ENCODE data around the gene TEDC2.

The TEDC2 gene

DNA sequence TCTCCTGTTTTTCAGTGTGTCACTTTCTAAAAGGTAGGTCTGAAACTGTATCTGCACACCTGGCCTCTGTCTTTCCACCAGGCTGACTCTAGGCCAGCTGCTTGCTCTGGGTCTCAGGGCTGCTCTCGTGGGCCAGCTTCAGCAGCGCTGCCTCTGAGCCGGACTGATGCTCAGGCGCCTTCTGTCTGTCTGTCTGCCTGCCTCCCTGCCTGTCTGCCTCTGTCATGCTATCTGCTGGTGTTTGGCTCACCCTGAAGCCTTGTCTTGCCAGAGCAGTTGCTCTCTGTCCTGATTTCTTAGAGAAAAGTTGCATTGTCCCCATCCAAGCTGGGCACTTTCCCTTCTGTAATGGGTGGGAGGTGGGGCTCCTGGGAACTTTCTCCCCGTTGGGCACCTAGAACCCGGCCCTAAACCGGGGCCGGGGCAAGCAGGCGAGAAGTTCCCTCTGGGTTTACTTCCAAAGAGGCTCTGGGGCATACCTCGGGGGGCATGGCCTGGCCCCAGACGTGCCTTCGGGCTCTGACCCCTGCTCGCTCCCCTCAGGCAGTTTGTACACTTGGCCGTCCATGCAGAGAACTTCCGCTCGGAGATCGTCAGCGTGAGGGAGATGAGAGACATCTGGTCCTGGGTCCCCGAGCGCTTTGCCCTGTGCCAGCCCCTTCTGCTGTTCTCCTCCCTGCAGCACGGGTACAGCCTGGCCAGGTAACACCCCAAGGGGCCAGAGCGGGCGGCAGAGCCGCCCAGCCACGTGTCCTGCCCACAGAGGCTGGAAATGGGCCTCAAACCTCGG, 38.0 kb downstream of the TEDC2 start:
- FAIRE-seq = no peak

DNA sequence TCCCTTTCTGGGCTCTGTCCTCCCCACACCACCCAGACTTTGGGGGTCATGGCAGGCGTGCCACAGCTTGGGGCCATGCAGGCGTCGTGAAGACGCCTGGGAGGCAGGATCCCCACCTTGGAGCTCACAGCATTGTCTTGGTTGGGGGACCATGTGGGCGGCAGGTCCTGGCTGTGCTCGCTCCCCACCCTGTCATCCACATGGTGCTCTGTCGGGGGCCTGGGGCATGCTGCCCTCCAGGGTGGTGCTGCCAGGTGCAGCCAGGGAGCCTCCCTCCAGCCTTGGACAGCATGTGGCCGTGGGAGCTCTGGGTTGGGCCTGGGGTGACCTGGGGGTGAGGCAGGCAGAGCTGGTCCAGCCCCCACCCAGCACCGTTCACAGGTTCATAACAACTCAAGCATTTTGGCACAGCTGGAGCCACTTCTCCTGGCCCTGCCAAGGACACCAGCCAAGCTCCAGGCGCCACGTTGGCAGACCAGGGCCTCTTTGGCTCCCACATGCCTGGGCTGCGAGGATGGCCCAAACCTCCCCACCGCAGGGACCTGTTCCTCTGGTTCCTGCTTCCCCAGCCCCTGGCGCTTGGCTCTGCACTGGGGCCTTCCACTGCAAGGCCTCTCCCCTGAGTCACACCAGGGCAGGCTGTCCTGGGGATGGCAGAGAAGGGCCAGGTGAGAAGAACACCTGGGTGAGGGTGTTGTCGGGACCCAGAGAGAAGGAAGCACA, 38.8 kb downstream of the TEDC2 start:
- FAIRE-seq = no peak

DNA sequence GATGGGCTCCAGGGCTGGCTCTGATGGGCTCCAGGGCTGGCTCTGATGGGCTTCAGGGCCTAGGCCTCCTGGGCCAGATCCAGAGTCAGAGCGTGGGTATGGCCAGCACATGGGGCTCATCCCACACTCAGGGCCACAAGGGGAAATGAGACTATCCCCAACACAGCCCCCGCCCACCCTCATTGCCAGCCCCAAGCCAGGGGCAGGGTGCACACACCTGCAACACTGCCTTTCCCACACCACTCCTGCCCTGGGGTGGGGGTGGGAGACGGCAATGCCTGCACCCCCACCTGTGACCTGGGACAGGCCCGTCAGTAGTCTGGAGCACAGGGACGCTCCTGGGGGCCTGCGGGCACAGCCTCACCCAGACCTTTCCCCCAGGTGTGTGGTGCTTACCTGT, 39.5 kb downstream of the TEDC2 start:
- FAIRE-seq = no peak

DNA sequence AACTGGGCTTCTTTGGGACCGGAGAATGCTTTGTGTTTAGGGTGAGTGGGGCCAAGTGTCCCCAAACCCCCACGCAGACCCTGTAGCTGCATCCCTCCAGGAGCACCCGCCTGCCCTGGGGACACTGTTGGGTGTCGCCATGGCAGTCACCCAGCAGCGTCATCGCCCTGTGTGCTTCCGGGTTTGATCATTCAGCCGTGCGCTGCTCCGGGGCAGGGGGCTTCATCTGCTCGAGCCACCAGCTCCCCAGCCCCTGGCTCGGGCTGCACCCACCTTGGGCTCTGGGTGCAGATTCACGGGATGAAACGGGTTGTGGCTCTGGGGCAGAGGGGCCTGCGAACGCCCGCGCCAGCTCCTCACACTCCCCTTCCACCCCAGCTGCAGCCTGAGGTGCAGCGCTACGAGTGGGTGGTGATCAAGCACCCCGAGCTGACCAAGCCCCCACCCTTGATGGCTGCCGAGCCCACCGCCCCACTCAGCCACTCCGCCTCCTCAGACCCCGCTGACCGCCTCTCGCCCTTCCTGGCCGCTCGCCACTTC, 40.1 kb downstream of the TEDC2 start:
- no peak for FAIRE-seq

DNA sequence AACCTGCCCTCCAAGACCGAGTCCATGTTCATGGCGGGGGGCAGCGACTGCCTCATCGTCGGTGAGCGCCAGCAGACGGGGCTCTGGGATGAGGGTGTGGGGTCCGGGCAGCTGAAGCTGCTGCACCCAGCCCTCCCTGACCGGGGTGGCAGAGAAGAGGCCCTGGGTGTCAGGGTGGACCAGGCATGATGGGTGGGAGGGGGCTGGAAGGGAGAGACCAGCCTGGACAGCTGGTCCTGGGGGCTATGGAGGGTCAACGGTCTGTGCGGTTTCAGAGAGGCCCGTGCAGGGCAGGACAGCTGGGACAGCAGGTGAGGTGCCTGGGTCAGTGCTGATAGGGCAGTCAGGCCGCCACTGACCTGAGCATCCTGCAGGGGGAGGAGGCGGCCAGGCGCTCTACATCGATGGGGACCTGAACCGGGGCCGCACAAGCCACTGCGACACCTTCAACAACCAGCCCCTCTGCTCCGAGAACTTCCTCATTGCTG, 40.6 kb downstream of the TEDC2 start:
- no peak for FAIRE-seq

DNA sequence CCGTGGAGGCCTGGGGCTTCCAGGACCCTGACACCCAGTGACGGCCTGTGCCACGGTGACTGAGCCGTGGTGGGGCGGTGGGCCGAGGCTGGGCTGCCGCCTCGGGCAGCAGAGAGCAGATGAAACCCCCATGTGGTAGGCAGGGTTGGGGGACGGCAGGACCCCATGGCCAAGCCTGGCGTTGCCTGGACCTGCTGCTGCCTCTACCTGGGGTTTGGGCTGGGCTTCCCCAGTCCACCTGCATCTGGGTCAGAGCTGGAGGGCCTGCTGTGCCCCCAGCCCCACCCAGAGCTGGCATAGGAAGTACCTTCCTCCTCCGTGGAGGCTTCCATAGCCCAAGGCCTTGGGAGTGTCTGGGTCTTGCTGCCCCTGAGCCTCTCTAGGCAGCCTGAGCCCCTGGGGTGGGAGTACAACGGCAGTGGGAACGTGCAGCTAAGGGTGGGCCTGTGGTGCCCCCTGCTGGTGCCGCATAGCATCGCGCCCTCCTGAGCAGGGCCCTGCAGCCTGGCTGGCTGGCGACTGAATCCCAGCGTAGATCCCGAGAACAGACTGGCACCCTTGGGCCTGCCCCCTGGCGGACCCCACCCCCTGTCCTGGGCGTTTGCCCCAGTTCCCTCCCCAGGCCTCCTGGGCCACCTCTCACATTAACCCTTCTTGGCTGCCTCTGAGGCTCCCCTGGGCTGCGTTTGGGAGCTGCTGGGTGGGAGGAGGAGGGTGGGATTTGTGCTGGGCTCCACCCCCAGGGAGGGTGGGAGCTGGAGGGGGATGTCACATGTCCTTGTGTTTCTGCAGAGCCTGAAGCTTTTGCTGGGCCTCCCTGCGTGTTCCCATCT, 41.2 kb downstream of the TEDC2 start:
- no peak for FAIRE-seq

DNA sequence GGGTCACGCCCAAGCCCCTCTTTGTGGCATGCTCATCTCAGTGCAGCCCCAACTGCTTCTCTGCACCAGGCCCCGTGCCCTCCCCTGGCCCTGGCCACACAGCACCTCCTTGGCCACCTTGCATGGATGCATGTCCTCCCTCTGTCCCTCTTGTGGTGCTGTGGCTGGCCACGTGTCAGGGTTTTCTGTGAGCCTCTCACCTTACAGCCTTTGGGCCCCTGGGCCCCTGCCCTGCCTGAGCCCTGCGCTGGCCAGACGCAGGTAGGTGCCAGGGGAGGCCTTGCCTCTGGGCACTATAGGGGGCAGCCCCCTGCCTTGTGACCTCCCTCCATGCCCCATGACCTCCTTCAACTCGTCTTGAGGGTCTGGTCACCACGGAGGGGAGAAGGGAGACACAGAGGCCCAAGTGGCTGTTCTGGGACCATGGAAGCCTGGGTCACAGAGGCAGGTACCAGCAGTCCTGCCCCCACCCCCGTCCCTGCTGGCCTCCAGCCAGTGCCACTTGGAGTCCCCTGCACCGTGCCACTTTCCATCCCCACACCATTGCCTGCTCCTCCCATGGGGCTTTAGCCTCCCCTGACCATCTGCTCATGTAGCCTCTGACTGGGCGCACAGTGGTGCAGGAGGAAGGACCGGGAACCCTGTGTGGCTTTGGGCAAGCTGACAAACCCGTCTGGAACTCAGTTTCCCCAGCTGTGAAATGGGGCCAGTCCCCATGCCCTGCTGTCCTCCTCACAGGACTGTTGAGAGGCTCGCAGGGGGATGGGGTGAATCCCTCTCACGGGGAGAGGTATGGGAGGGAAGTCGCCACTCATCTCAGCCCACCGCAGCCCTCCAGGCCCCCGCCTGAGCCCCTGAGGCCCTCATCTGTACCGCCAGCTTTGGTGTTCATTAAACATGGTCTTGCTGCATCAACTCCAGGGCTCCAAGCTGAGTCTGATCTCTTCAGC, 42.3 kb downstream of the TEDC2 start:
- no peak for FAIRE-seq

DNA sequence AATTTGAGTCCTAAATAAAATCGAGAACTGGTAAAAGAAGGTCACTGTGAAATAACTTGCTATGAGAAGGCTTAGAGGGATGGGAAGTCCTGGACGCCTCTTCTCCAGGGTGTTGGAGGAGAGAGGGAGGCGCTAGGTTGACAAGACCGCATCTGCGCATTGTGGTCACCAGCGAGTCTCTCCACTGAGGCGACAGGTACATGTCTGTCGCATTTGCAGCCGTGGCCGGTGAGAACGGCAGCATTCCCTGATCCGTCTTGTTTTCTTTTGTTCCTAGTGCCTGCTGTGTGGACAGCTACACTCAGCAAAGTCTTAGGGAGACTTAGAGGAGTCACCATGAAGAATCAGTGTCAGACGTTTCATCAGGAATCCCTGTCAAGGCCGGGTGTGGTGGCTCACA, 45.8 kb downstream of the TEDC2 start:
- FAIRE-seq = no peak

DNA sequence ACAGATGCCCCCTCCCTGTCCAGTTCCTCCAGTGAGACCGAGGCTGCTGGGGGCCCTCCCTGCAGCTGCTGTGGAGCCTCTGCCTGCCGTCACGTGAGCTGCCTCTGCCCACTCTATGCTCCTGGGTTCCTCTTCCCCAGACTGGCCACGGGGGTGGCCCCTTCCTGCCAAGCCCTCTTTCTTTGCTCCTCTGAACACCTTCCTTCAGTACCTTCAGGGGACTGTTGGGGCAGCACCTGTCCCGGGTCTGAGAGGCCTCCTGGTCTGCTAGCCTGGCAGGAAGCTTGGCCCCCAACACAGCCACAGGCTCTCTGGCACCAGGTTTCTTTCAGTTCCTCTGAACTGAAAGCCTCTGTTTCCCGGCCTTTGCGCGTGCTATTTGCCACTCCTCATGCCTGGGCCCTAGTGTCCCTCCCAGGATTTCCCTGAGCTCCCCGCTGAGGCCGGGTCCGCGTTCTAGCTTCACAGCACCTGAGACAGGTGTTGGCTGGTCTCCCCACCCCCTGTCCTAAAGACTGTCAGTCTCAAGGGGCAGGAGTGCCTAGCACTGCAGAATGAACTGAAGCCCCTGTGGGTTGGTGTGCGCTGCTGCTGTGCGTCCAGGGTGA, 47.2 kb downstream of the TEDC2 start:
- FAIRE-seq = no peak

DNA sequence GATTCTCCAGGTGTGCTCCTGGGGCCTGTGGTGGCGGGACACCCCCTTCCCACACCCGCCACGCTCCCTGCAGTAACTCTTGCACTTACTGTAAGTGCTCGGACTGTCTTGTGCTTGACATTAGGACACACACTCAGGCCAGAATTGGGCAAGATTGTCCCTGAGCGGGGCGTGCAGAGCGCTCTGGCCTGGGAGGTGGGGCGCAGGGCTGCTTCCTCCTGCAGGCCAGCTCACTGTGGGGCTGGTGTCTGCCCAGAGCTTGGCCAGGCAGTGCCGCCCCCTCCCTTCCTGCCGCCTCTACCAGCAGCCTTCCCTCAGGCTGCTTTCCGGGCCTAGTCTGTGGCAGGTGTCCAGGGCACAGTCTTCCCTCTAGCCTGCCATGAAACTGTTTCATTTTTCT, 47.8 kb downstream of the TEDC2 start:
- no peak for FAIRE-seq

DNA sequence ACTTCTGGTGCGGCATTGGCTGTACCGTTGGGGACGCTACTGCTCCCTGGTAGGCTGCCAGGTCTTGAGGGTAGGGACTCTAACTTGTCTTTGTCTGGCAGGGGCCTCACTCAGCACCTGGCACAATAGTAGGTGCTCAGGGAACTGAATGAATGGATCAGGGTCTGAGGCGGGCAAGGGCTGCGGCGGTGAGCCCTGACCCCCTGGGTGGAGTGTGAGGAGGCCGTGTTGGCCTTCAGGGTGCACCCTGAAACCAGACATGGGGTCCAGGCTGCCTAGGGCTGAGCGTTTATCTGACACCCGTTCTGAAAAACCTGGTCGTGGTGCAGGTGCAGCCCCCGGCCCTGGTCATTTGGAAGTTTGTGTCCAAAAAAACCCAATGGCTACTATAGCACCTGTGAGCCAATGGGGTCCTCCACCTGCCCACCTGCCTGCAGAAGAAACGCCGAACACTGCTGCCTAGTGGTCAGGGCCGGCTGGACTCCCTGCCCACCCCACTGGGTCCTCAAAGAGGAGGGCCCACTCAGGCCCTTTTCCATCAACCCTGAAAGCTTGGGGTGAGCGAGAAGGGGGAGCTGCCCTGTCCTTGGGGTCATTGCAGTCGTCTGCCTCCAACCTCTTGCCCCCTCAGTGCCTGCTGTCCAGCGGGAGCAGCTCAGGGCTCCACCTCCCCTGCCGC, 49.0 kb downstream of the TEDC2 start:
- no peak for FAIRE-seq

DNA sequence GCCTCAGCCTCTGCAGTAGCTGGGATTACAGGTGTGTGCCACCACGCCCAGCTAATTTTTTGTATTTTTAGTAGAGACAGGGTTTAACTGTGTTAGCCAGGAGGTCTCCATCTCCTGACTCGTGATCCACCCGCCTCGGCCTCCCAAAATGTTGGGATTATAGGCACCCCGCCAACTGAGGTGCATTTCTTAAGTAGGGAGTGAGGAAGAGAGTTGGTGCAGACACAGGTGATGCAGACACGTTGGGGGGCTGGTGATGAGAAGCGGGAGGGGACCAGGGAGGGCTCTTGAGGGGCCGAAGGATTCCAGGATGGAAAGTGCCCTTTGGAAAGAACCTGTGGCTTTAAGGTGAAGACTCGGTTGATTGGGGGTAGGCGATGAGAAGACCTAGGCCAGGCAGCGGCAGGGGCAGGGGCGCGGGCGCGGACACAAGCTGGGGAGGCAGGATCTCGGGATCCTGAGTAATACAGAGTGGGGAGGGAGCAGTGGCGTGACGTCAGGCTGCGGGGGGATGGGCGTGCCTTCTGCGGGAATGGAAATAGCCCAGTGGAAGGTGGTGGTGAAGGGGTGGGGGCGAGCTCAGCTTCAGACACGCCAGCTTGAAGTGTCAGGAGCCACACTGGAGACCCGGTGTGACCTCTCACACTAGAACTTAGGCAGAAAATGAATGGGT, 51.4 kb downstream of the TEDC2 start:
- no peak for FAIRE-seq

DNA sequence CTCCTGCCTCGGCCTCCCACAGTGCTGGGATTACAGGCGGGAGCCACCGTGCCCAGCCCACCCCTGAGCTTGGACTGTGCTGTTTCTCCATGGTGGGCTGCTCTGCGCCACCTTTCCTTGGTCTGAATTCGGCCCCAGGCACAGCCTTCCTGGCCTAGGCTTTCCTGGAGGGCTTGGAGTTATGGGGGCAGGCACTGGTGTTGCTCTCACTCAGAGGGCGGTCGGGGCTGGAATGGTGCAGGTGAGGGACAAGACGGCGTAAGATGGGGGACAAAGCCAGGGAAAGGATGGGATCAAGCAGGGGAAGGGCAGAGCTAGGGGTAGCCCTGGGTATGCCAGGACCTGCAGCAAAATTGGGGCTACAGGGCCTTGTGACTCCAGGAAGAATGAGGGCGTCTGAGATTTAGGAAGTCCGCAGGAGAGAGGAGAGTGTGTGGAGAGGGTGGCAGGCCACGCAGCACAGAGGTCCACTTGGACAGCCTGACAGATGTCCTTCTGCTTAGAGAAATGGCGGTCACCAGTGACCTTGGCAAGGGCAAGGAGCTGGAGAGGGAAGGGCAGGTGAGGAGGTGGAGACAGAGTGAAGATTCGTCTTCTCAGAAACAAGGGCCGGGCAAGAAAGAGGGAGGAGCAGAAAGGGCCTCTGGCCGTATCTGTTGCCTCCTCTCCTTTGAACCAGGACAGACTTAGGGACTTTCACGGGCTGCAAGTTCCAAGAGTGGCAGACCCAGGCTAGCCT, 52.3 kb downstream of the TEDC2 start:
- no peak for FAIRE-seq

DNA sequence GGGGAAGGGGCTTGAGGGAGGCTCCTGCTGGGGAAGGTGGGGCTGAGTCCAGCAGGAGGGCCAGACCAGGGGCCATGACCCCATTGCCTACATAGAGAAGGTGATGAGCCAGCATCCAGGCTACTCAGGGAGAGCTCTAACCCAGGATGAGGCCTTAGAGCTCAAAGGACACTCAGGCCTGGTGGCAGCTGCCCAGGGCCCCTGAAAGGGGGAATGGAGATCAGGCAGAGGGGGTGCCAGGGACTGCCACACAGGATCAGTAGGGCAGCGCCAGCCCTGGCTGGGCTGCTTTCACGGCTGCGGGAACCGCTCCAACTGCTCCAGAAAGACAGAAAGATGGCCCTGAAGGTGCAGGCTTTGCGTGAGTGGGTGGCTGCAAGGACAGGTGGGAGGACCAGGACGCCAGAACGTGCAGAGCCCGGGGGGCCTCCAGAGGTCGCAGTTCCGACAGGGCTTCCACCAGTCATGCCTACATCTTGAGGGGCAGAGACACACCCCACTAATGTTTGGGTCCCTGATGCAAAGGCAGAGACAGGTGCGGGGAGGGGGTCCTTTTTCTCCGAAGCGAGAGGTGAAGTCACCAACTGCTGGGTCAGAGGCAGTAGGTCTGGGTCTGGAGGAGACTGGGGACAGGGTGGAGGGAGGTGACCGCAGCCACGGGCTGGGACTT, 53.0 kb downstream of the TEDC2 start:
- no peak for FAIRE-seq

DNA sequence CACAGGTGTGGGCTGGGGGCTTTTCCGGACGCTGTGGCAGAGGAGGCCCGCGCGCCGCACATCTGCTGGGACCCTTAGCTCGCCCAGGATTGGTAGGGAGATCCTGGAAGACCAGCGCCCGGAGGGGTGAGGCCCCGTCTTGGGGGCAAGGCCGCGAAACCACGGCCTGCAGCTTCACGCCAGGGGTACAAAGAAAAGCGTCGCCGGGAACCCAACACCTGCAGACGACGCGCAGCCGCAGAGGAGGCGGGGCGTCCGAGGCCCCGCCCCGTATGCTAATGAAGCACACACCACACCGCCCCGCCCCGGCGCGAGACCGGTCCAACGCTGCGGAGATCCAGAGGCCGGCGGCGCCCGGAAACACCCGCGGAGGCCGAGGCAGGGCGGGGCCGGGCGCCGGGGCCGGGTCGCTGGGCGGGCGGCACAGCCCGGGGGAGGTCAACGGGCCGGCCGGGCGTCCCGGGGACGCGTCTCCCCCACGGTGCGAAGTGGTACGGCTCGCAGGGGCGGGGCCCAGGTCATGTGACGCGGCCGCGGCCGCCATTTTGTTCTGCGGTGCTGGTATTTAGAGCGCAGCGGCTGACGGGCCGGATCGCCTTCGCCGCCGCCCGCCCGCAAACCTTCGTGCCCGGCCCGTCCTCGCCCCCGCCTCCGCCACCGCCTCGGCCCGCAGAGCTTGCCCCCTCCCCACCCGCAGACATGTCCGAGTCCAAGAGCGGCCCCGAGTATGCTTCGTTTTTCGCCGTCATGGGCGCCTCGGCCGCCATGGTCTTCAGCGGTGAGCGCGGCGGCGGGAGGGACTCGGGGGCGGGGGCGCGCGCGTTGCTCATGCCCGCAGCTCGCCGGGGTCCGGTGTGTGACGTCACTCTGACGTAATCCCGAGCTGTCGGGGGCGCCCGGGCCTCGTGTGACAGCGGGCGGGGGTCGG, 53.8 kb downstream of the TEDC2 start, which contains the start of gene ATP6V0C:
TSS of gene ATP6V0C (plus strand) at position 548 of the 928 bp plus-strand sequence. CDS start at position 700, 152 bp downstream.
- no peak for FAIRE-seq
